HEK293T (cell line): Measurements from ENCODE around the gene ATP6AP2.

Source experiments
- FOXK2 ChIP-seq: fragments of 450-650 bp; IDR thresholded peaks from 2 replicates; pipeline ENCODE4 v1.6.1; 2016; ENCODE audit warnings: mild to moderate bottlenecking
- L3MBTL2 ChIP-seq: fragments of 450-650 bp; conservative IDR thresholded peaks from 2 replicates; pipeline ENCODE4 v1.6.1; 2016; ENCODE audit warnings: mild to moderate bottlenecking
- SP1 ChIP-seq: fragments of 450-650 bp; IDR thresholded peaks from 2 replicates; pipeline ENCODE4 v1.6.1; 2017
- TARDBP ChIP-seq: fragments of 450-650 bp; IDR thresholded peaks from 2 replicates; pipeline ENCODE4 v1.6.1; 2016

DNA sequence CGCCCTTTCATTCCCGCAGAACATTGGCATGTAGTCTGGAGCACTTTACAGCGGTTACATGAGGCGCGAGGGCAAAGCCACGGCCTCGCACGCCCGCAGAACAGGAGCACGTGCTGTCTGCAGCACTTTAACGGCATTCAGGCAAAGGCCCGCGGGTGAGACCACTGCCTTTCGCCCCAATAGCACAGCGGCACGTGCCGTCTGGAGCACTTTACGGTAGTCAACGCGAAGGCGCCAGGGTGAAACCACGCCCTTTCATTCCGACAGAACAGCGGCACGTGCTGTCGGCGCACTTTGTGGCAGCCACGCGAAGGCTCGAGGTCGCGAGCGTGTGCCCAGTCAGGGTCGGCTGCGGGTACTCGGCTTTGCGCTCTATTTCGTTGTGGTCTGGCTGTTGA, 42.4 kb downstream of the ATP6AP2 start, which contains the start of gene MPC1L:
- TF ChIP-seq TARDBP: no peak
- no peak for TF ChIP-seq L3MBTL2
- TF ChIP-seq SP1: no peak
- no peak for TF ChIP-seq FOXK2
